VCaP (cell line): ENCODE data around the gene MOV10L1.
A peak's percentile ranks its signal among the peaks of the same experiment; 100 is the strongest.

ENCODE experiments used
- H3K27ac ChIP-seq: fragments of 450-650 bp; 2 replicates; pipeline ENCODE4 v1.5.1; 2017
- CTCF ChIP-seq: fragments of 450-650 bp; conservative IDR thresholded peaks from 2 replicates; pipeline ENCODE4 v1.5.1; 2017; ENCODE audit warnings: mild to moderate bottlenecking, moderate library complexity

MOV10L1 gene

GRCh38 chr22:50197856-50198623 lies 108.2 kb downstream of the MOV10L1 start:
- no peak for TF ChIP-seq CTCF
- H3K27ac ChIP-seq: no peak overlapping the region

GRCh38 chr22:50198624-50199017 lies 108.8 kb downstream of the MOV10L1 start:
- no peak for TF ChIP-seq CTCF
- H3K27ac ChIP-seq: no peak overlapping the region

- TF ChIP-seq CTCF: no peak
- H3K27ac ChIP-seq: no peak overlapping the region
Measured at GRCh38 chr22:50199251-50199721, 109.5 kb downstream of the MOV10L1 start.

GRCh38 chr22:50199829-50200460 lies 110.1 kb downstream of the MOV10L1 start:
- no peak for TF ChIP-seq CTCF
- peak overlapping the region; percentile 80; the same call in 1 of the 2 replicates for H3K27ac ChIP-seq

GRCh38 chr22:50200461-50201190 lies 110.8 kb downstream of the MOV10L1 start, which contains the start of gene SELENOO:
Gene SELENOO (plus strand): TSS chr22:50201011. CDS start chr22:50201037, 26 bp downstream.
- peak within 1 kb of the TSS; percentile 80 for H3K27ac ChIP-seq
- TF ChIP-seq CTCF: no peak

GRCh38 chr22:50201191-50202129 lies 111.7 kb downstream of the MOV10L1 start:
- H3K27ac ChIP-seq: peak overlapping the region; percentile 80
- no peak for TF ChIP-seq CTCF
